SK-N-SH (cell line): ENCODE data around the gene MYPN. TPM values are rescaled to one million over a fixed set of nuclear protein-coding genes. Genes with fewer than 3 reads are reported as not detected.

Experiments used
- CTCF ChIA-PET: fragments of 300-600, 350-600 bp; formaldehyde crosslinking; extraction: SDS; loops from one replicate; lab custom pipeline; 2021; lab: Yijun Ruan, JAX
- POLR2A ChIA-PET: fragments of 350-600 bp; sonication (Branson Sonifier 250); formaldehyde crosslinking; extraction: SDS; loops from one replicate; lab custom pipeline; 2020; ENCODE audit warnings: antibody characterized with exemption, inconsistent platforms; lab: Yijun Ruan, JAX
- DNase-seq: peaks from one replicate; pipeline ENCODE4 v3.0.0; 2012
- H2AFZ ChIP-seq: fragments of 200-600 bp; sonication (generic); 2 replicates; pipeline ENCODE4 v1.8.1; 2016; ENCODE audit warnings: antibody characterized with exemption, mild to moderate bottlenecking, low read depth
- H3F3A ChIP-seq: fragments of 200-600 bp; sonication (generic); replicated peaks from 2 replicates; pipeline ENCODE3; 2016; ENCODE audit warnings: antibody characterized with exemption, mild to moderate bottlenecking; ENCODE audit not compliant: insufficient read depth
- H3K27ac ChIP-seq, 2 experiments: fragments of 200-500 bp in 1 of 2; fragments of 200-600 bp in 1 of 2; sonication (Bioruptor generic) in 1 of 2; sonication (generic), shearing (Covaris generic) in 1 of 2; 2 replicates each; pipeline versions ENCODE4 v1.5.1 to v1.6.1; 2014 to 2016; ENCODE audit warnings: low read depth in 2 of 2, inconsistent platforms in 1 of 2, low read length in 1 of 2, mild to moderate bottlenecking in 1 of 2, mixed read lengths in 1 of 2
- H3K27me3 ChIP-seq: fragments of 200-600 bp; sonication (generic), shearing (Covaris generic); 2 replicates; pipeline ENCODE4 v1.6.1; 2016; ENCODE audit warnings: mixed run types; ENCODE audit not compliant: insufficient read depth
- H3K36me3 ChIP-seq, 2 experiments: fragments of 200-500 bp in 1 of 2; fragments of 200-600 bp in 1 of 2; sonication (Bioruptor generic) in 1 of 2; sonication (generic) in 1 of 2; replicated peaks in 1 of 2; 2 replicates each; pipeline versions ENCODE3 to v1.5.1; 2014 to 2016; ENCODE audit warnings: low read length in 1 of 2, mild to moderate bottlenecking in 1 of 2; ENCODE audit not compliant: insufficient read depth in 2 of 2, control insufficient read depth in 1 of 2
- H3K4me1 ChIP-seq, 2 experiments: fragments of 200-500 bp in 1 of 2; fragments of 200-600 bp in 1 of 2; sonication (Bioruptor generic) in 1 of 2; sonication (generic), shearing (Covaris generic) in 1 of 2; 2 replicates each; pipeline versions ENCODE4 v1.5.1 to v1.6.1; 2014 to 2016; ENCODE audit warnings: low read depth in 1 of 2, low read length in 1 of 2, mixed run types in 1 of 2; ENCODE audit not compliant: insufficient read depth in 2 of 2, control insufficient read depth in 1 of 2
- H3K4me2 ChIP-seq: fragments of 200-600 bp; sonication (generic), shearing (Covaris generic); 2 replicates; pipeline ENCODE4 v1.6.1; 2017; ENCODE audit warnings: mixed run types
- H3K4me3 ChIP-seq, 2 experiments: fragments of 200-500 bp in 1 of 2; fragments of 200-600 bp in 1 of 2; sonication (Bioruptor generic) in 1 of 2; sonication (generic), shearing (Covaris generic) in 1 of 2; 2 replicates each; pipeline versions ENCODE4 v1.5.1 to v1.8.1; 2014 to 2016; ENCODE audit warnings: low read depth in 2 of 2, inconsistent platforms in 1 of 2, low read length in 1 of 2, mild to moderate bottlenecking in 1 of 2, mixed read lengths in 1 of 2, moderate library complexity in 1 of 2
- H3K79me2 ChIP-seq: fragments of 200-600 bp; sonication (generic); 2 replicates; pipeline ENCODE4 v1.8.1; 2017; ENCODE audit warnings: mild to moderate bottlenecking; ENCODE audit not compliant: insufficient read depth
- H3K9ac ChIP-seq: fragments of 200-600 bp; sonication (generic); 2 replicates; pipeline ENCODE4 v1.6.1; 2017; ENCODE audit warnings: mixed run types
- H3K9me2 ChIP-seq: fragments of 200-600 bp; sonication (generic); 2 replicates; pipeline ENCODE4 v1.6.1; 2017; ENCODE audit warnings: mixed run types
- H3K9me3 ChIP-seq: fragments of 200-600 bp; sonication (generic); 2 replicates; pipeline ENCODE4 v1.6.1; 2017; ENCODE audit warnings: mixed run types, mild to moderate bottlenecking, moderate library complexity
- H4K20me1 ChIP-seq: fragments of 200-600 bp; sonication (generic); 2 replicates; pipeline ENCODE4 v1.6.1; 2017; ENCODE audit warnings: mild to moderate bottlenecking, mixed run types; ENCODE audit not compliant: insufficient read depth
- ELF1 ChIP-seq: IDR thresholded peaks from 2 replicates; pipeline ENCODE4 v1.4.0; 2012
- EP300 ChIP-seq, 2 experiments: IDR thresholded peaks; 2 replicates each; pipeline versions ENCODE4 v1.4.0 to v1.6.1; 2012; ENCODE audit warnings: borderline replicate concordance in 1 of 2, low read depth in 1 of 2, low read length in 1 of 2
- FOXJ3 ChIP-seq: sonication (generic); formaldehyde crosslinking; IDR thresholded peaks from 2 replicates; pipeline ENCODE4 v1.5.1; 2020; ENCODE audit warnings: mild to moderate bottlenecking, missing genetic modification reagents
- FOXM1 ChIP-seq: IDR thresholded peaks from 2 replicates; pipeline ENCODE4 v1.4.0; 2012; ENCODE audit warnings: low read depth, mild to moderate bottlenecking
- GABPA ChIP-seq: IDR thresholded peaks from 2 replicates; pipeline ENCODE4 v1.4.0; 2012; ENCODE audit warnings: low read depth, mild to moderate bottlenecking
- GATA2 ChIP-seq: sonication (generic); formaldehyde crosslinking; IDR thresholded peaks from 2 replicates; pipeline ENCODE4 v1.5.0; 2020; ENCODE audit warnings: mild to moderate bottlenecking, missing genetic modification reagents
- JUND ChIP-seq: IDR thresholded peaks from 2 replicates; pipeline ENCODE4 v1.4.0; 2012
- MXI1 ChIP-seq: IDR thresholded peaks from 2 replicates; pipeline ENCODE4 v1.6.1; 2012; ENCODE audit warnings: mild to moderate bottlenecking, low read depth, low read length, improper control_type of control experiment
- POLR2AphosphoS5 ChIP-seq: IDR thresholded peaks from 2 replicates; pipeline ENCODE4 v1.6.1; 2012; ENCODE audit warnings: low read depth, low read length
- RCOR1 ChIP-seq: fragments of 150-350 bp; IDR thresholded peaks from 2 replicates; pipeline ENCODE4 v1.6.1; 2017; ENCODE audit warnings: antibody characterized with exemption, low read length
- RFX5 ChIP-seq: IDR thresholded peaks from 2 replicates; pipeline ENCODE4 v1.6.1; 2012; ENCODE audit warnings: mild to moderate bottlenecking, improper control_type of control experiment, low read length
- SMC3 ChIP-seq: IDR thresholded peaks from 2 replicates; pipeline ENCODE4 v1.6.1; 2012; ENCODE audit warnings: low read depth, low read length, improper control_type of control experiment
- TCF12 ChIP-seq: IDR thresholded peaks from 2 replicates; pipeline ENCODE4 v1.4.0; 2012
- YY1 ChIP-seq: IDR thresholded peaks from 2 replicates; pipeline ENCODE4 v1.4.0; 2012; ENCODE audit warnings: low read depth, mild to moderate bottlenecking
- ZBTB33 ChIP-seq: IDR thresholded peaks from 2 replicates; pipeline ENCODE4 v1.4.0; 2012; ENCODE audit warnings: low read depth, borderline replicate concordance
- WGBS: methylation state at CpG from one replicate; pipeline ENCODE4 v1.1.6; 2017; ENCODE audit warnings: low lambda C conversion rate; 5-methylcytosine and 5-hydroxymethylcytosine counted together
- polyA plus RNA-seq, 3 experiments: library from polyadenylated mRNA; depleted of rRNA; stranded (reverse); fragments of >200 nt; gene quantifications; 2 replicates each; pipeline ENCODE4 v1.2.3, GENCODE V29; 2012
- TF ChIP-seq, protein P1 (sequence below): IDR thresholded peaks from 2 replicates; pipeline ENCODE4 v1.4.0; 2012; ENCODE audit warnings: low read depth

Gene MYPN
- polyA plus RNA-seq, 1 of the 3 experiments (the other 2 are of a cell fraction): 0.43 TPM

- TF ChIP-seq JUND: no peak
Observed at GRCh38 chr10:68139448-68140272, 30.4 kb downstream of the MYPN start (continued).

GRCh38 chr10:68142761-68143160 is 33.5 kb downstream of the MYPN start:
- Histone ChIP-seq H4K20me1 (no peaks in the 10 kb centered on the region), H3K27ac (no peak overlapping the region), H3K9me2 (no peaks in the 10 kb centered on the region), H3F3A (peaks cover 10% of the 10 kb centered on the region), H3K4me3 (no peak overlapping the region), H2AFZ (no peak overlapping the region), H3K79me2 (no peaks in the 10 kb centered on the region), H3K9me3 (no peaks in the 10 kb centered on the region), H3K36me3 (no peaks in the 10 kb centered on the region), H3K27me3 (no peaks in the 10 kb centered on the region), H3K4me1 (peaks cover 0 to 3% of the 10 kb centered on the region in 2 experiments; a peak in 1 of 4 replicates), H3K9ac (no peak overlapping the region), H3K4me2 (no peak overlapping the region)
- DNase-seq: no peak
- POLR2A ChIA-PET: no interaction called here
- CTCF ChIA-PET: no interaction called here
- TF ChIP-seq RFX5 (no peak), YY1 (no peak), ZBTB33 (no peak), FOXJ3 (no peak)
- whole genome bisulfite sequencing: 94% methylated on average over 4 of the region's 4 CpGs

GRCh38 chr10:68144709-68145108 is 35.4 kb downstream of the MYPN start:
- Histone ChIP-seq H3K4me2 (no peak overlapping the region), H3K4me3 (no peak overlapping the region), H3K9ac (no peak overlapping the region), H2AFZ (no peak overlapping the region), H3K9me2 (no peaks in the 10 kb centered on the region), H4K20me1 (no peaks in the 10 kb centered on the region), H3K9me3 (no peaks in the 10 kb centered on the region), H3F3A (peaks cover 2% of the 10 kb centered on the region), H3K4me1 (no peaks in the 10 kb centered on the region), H3K36me3 (no peaks in the 10 kb centered on the region), H3K79me2 (no peaks in the 10 kb centered on the region), H3K27me3 (no peaks in the 10 kb centered on the region), H3K27ac (no peak overlapping the region)
- DNase-seq: no peak
- TF ChIP-seq GABPA (no peak), POLR2AphosphoS5 (no peak), EP300 (IDR thresholded peaks at IDR 0.05; ENCODE audit: borderline replicate concordance in 1 of 2, low read depth in 1 of 2, low read length in 1 of 2) (no peak), ELF1 (no peak), GATA2 (CRISPR knock-in tag) (no peak), ZBTB33 (no peak), TCF12 (no peak), SMC3 (no peak), YY1 (no peak), FOXJ3 (no peak), RCOR1 (no peak), FOXM1 (no peak), MXI1 (no peak)
- TF ChIP-seq, protein P1, sequence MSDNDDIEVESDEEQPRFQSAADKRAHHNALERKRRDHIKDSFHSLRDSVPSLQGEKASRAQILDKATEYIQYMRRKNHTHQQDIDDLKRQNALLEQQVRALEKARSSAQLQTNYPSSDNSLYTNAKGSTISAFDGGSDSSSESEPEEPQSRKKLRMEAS: no peak
- 93% methylated on average over 6 of the region's 6 CpGs for WGBS
- CTCF ChIA-PET: interaction anchor here (3.1 kb wide), 1 partner anchor 11 kb away, joined by 12 read pairs; no protein-coding TSS in a partner anchor
- POLR2A ChIA-PET: no interaction called here
